Thyroid gland (tissue), 4 donors: Measurements from ENCODE around the gene SYP. TPM values are rescaled to one million over a fixed set of nuclear protein-coding genes. Genes with fewer than 3 reads are reported as not detected.

Experiments
- DNase-seq, 2 donors: peaks; one replicate each; pipeline ENCODE4 v3.0.0-alpha.2; 2019
- H3K27ac ChIP-seq, 3 donors: fragments of 200-600 bp; sonication (generic); 1 replicate in 2 of 3; 2 replicates in 1 of 3; pipeline ENCODE4 v1.5.1; 2016 to 2019; ENCODE audit warnings: mild to moderate bottlenecking in 1 of 3, moderate library complexity in 1 of 3
- H3K27me3 ChIP-seq: fragments of 200-600 bp; sonication (generic); one replicate; pipeline ENCODE4 v1.5.1; 2019
- H3K36me3 ChIP-seq, 2 donors: fragments of 200-600 bp; sonication (generic); one replicate each; pipeline ENCODE4 v1.5.1; 2016 to 2019
- H3K4me1 ChIP-seq, 2 donors: fragments of 200-600 bp; sonication (generic); one replicate each; pipeline ENCODE4 v1.5.1; 2017 to 2019
- H3K4me3 ChIP-seq, 3 donors: fragments of 200-600 bp; sonication (generic); replicated peaks in 1 of 3; 1 replicate in 2 of 3; 2 replicates in 1 of 3; pipeline ENCODE4 v1.5.1; 2016; ENCODE audit warnings: mild to moderate bottlenecking in 1 of 3
- H3K9me3 ChIP-seq: fragments of 200-600 bp; sonication (generic); one replicate; pipeline ENCODE4 v1.5.1; 2017
- CTCF ChIP-seq, 6 experiments: fragments of 200-600 bp in 3 of 6; fragments of 450-650 bp in 3 of 6; sonication (generic) in 3 of 6; IDR thresholded peaks; one replicate each; pipeline ENCODE4 v1.5.1; 2016 to 2019; ENCODE audit warnings: antibody characterized with exemption in 6 of 6, mild to moderate bottlenecking in 2 of 6, inconsistent platforms in 1 of 6, moderate library complexity in 1 of 6
- POLR2A ChIP-seq, 2 donors: fragments of 450-650 bp; IDR thresholded peaks; one replicate each; pipeline ENCODE4 v1.6.1; 2017; ENCODE audit warnings: antibody characterized with exemption in 2 of 2, mild to moderate bottlenecking in 2 of 2, moderate library complexity in 1 of 2
- WGBS, 2 donors: methylation state at CpG; one replicate each; pipeline ENCODE4 v1.1.5; 2017; 5-methylcytosine and 5-hydroxymethylcytosine counted together
- intact Hi-C: fragments of 100-400 bp; cut with DNase I; formaldehyde crosslinking; loops from one replicate; pipeline ENCODE4 v1.15.1; 2023
- total RNA-seq, 4 donors: library from RNA; depleted of rRNA; stranded (reverse); fragments of >200 nt; gene quantifications; one replicate each; pipeline ENCODE4 v1.2.3, GENCODE V29; 2016

SYP gene
- total RNA-seq, 4 donors from 2014 or later = 1.9 to 4.8 (median 2.7) TPM

DNA sequence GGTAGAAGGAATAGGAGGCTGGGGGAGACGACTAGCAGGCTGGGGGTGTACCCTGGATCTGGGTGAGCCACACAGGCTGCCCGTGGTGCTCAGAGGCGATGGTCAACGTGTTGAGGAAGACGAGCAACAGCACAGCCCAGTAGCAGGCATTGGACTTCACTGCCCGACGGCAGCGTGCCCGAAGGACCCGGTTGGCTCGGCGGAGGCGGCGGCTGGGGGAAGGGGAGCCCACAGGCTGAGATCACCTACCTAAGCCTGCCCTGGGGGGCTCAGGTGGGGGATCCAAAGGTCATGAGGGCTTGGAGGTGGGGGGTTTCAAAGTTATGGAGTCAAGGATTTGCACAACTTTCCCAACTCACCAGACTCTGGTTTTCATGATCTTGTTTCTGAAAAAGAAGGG, 25.9 kb upstream of the SYP start:
- Histone ChIP-seq H3K9me3 (no peaks in the 10 kb centered on the region), H3K4me3 (no peak overlapping the region), H3K27me3 (no peaks in the 10 kb centered on the region), H3K4me1 (no peaks in the 10 kb centered on the region), H3K27ac (no peak overlapping the region), H3K36me3 (no peaks in the 10 kb centered on the region)
- 65 to 79% methylated on average over 4 to 9 of the region's 14 CpGs for WGBS, 2 donors
- no peak for TF ChIP-seq POLR2A (IDR thresholded peaks at IDR 0.05)
- DNase-seq = no peak
- intact Hi-C loops = no loop called here

DNA sequence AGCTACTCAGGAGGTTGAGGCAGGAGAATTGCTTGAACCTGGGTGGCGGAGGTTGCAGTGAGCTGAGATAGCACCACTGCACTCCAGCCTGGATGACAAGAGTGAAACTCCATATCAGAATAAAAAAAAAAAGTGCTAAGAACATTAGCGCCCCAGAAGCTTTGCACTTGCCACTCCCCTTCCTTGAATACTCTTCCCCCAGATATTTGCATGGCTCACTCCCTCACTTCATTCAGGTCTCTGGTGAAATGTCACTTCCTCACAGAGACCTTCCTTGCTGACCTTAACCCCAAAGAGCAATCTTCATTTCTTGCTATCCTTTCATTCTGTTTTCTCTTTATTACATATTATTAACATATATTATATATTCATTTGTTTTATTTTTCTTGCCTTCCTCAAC, 21.9 kb upstream of the SYP start:
- H3K27ac ChIP-seq = no peak overlapping the region
- H3K4me3 ChIP-seq = no peak overlapping the region
- no peak for TF ChIP-seq CTCF (IDR thresholded peaks at IDR 0.05)
- no peak for TF ChIP-seq POLR2A (IDR thresholded peaks at IDR 0.05)
- no peak for DNase-seq
- no peaks in the 10 kb centered on the region for H3K36me3 ChIP-seq
- H3K4me1 ChIP-seq = no peaks in the 10 kb centered on the region
- WGBS, 2 donors = 77 to 91% methylated on average over 2 of the region's 2 CpGs
- no peaks in the 10 kb centered on the region for H3K9me3 ChIP-seq
- intact Hi-C loops = no loop called here
- H3K27me3 ChIP-seq = no peaks in the 10 kb centered on the region

GRCh38 chrX:49220100-49220499, 20.1 kb upstream of the SYP start:
- no peak for DNase-seq
- H3K4me1 ChIP-seq = no peaks in the 10 kb centered on the region
- H3K27ac ChIP-seq = no peak overlapping the region
- H3K27me3 ChIP-seq = no peaks in the 10 kb centered on the region
- H3K36me3 ChIP-seq = no peaks in the 10 kb centered on the region
- H3K9me3 ChIP-seq = no peaks in the 10 kb centered on the region
- intact Hi-C loops = no loop called here
- no peak for TF ChIP-seq POLR2A (IDR thresholded peaks at IDR 0.05)
- TF ChIP-seq CTCF (IDR thresholded peaks at IDR 0.05) = no peak
- H3K4me3 ChIP-seq = no peak overlapping the region

DNA sequence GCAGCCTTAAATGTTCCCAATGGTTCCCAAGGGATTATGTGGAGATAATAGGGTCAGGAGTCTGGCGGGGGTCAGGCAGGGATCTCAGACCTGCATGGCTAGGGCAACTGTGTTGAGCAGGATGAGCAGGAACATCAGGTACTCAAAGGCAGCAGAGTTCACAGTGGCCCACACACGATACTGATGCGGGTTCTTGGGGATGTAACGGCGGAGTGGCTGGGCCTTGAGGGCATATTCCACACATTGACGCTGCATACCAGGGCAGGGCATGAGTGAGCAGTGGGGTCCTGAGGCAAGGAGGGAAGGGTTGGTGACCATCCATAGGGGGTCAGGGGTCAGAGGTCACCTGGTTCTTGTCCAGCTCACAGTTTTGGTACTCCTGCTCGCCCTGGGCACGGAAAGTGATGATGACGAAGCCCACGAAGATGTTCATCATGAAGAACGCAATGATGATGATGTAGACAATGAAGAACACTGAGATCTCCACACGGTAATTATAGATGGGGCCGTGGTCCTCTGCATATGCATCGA, 15.1 kb upstream of the SYP start:
- WGBS, 2 donors = 83 to 89% methylated on average over 13 to 14 of the region's 14 CpGs
- DNase-seq = no peak
- no peak overlapping the region for H3K27ac ChIP-seq
- TF ChIP-seq CTCF (IDR thresholded peaks at IDR 0.05) = no peak
- no peak for TF ChIP-seq POLR2A (IDR thresholded peaks at IDR 0.05)
- H3K36me3 ChIP-seq = no peaks in the 10 kb centered on the region
- no peaks in the 10 kb centered on the region for H3K27me3 ChIP-seq
- no peak overlapping the region for H3K4me3 ChIP-seq
- H3K9me3 ChIP-seq = no peaks in the 10 kb centered on the region
- intact Hi-C loops = no loop called here
- no peaks in the 10 kb centered on the region for H3K4me1 ChIP-seq

- 77 to 98% methylated on average over 2 of the region's 2 CpGs for WGBS, 2 donors
- TF ChIP-seq POLR2A (IDR thresholded peaks at IDR 0.05) (no peak), CTCF (IDR thresholded peaks at IDR 0.05) (no peak)
- H3K27me3 ChIP-seq = no peaks in the 10 kb centered on the region
- H3K36me3 ChIP-seq = no peaks in the 10 kb centered on the region
- intact Hi-C loops = no loop called here
- no peak for DNase-seq
- no peak overlapping the region for H3K27ac ChIP-seq
- H3K9me3 ChIP-seq = no peaks in the 10 kb centered on the region
- no peaks in the 10 kb centered on the region for H3K4me1 ChIP-seq
- no peak overlapping the region for H3K4me3 ChIP-seq
These were observed 14.4 kb upstream of the SYP start for GRCh38 chrX:49214416-49214815.

- Histone ChIP-seq H3K4me1 (no peaks in the 10 kb centered on the region), H3K9me3 (no peaks in the 10 kb centered on the region), H3K36me3 (no peaks in the 10 kb centered on the region), H3K27me3 (no peaks in the 10 kb centered on the region), H3K27ac (no peak overlapping the region), H3K4me3 (no peak overlapping the region)
- no peak for TF ChIP-seq POLR2A (IDR thresholded peaks at IDR 0.05)
- TF ChIP-seq CTCF (IDR thresholded peaks at IDR 0.05) = no peak
- WGBS, 2 donors = 50 to 59% methylated on average over 1 of the region's 1 CpG
- intact Hi-C loops = no loop called here
- DNase-seq = no peak
These were observed 12.9 kb upstream of the SYP start for GRCh38 chrX:49212861-49213260.
